HCT116 (cell line): Measurements from ENCODE around the gene CCSER1. TPM values are rescaled to one million over a fixed set of nuclear protein-coding genes. Genes with fewer than 3 reads are reported as not detected.

Experiments used
- ATAC-seq: fragments of 200-7000 bp; cut with Tn5 transposase; 2 replicates; pipeline ENCODE4 v1.9.1; 2020; ENCODE audit warnings: mild to moderate bottlenecking, moderate library complexity
- BruUV-seq: library from RNA; stranded (reverse); fragments of 400-500 nt; replicated peaks from 2 replicates; lab custom pipeline; 2021; lab: Mats Ljungman, UMichigan
- CTCF ChIA-PET: fragments of 300-600 bp; sonication (Branson Sonifier 250); formaldehyde crosslinking; loops from one replicate; lab custom pipeline; 2021; ENCODE audit warnings: antibody characterized with exemption; lab: Charles Lee
- POLR2A ChIA-PET: fragments of 300-600, 350-600 bp; sonication (Branson Sonifier 250); formaldehyde crosslinking; loops from one replicate; lab custom pipeline; 2021; ENCODE audit warnings: antibody characterized with exemption; lab: Charles Lee
- RAD21 ChIA-PET, 2 experiments: fragments of 300-600 bp; sonication (Branson Sonifier 250); formaldehyde crosslinking; loops; one replicate each; lab custom pipeline; 2023; ENCODE audit warnings: low total read pairs in 2 of 2; ENCODE audit not compliant: uncharacterized antibody in 2 of 2, unreplicated experiment in 2 of 2, low non-redundant PET in 1 of 2; lab: Charles Lee
- DNase-seq: peaks from one replicate; pipeline ENCODE4 v3.0.0-alpha.2; 2010; ENCODE audit warnings: low read depth, low spot score
- H2AFZ ChIP-seq: fragments of 200-600 bp; shearing (Covaris generic), sonication (generic); 2 replicates; pipeline ENCODE4 v1.6.1; 2017; ENCODE audit warnings: low read depth, mixed run types, mixed read lengths, antibody characterized with exemption, low read length; ENCODE audit not compliant: poor library complexity, severe bottlenecking
- H3K27ac ChIP-seq: 2 replicates; pipeline ENCODE4 v1.5.1; 2012; ENCODE audit warnings: low read depth, low read length
- H3K27me3 ChIP-seq: fragments of 200-600 bp; sonication (generic); 2 replicates; pipeline ENCODE4 v1.6.1; 2016; ENCODE audit warnings: mixed run types, low read length, mixed read lengths; ENCODE audit not compliant: insufficient read depth
- H3K36me3 ChIP-seq, 2 experiments: fragments of 200-500 bp in 1 of 2; fragments of 200-600 bp in 1 of 2; sonication (Bioruptor generic) in 1 of 2; sonication (generic) in 1 of 2; 2 replicates each; pipeline versions ENCODE4 v1.5.1 to v1.6.1; 2014 to 2016; ENCODE audit warnings: low read length in 2 of 2, inconsistent platforms in 1 of 2, mixed read lengths in 1 of 2, mixed run types in 1 of 2; ENCODE audit not compliant: insufficient read depth in 2 of 2, control insufficient read depth in 1 of 2
- H3K4me1 ChIP-seq, 2 experiments: fragments of 200-600 bp in 1 of 2; sonication (generic) in 1 of 2; 2 replicates each; pipeline versions ENCODE4 v1.5.1 to v1.6.1; 2012 to 2017; ENCODE audit warnings: low read length in 2 of 2, inconsistent platforms in 1 of 2, mild to moderate bottlenecking in 1 of 2, mixed read lengths in 1 of 2, mixed run types in 1 of 2, moderate library complexity in 1 of 2; ENCODE audit not compliant: insufficient read depth in 2 of 2, control insufficient read depth in 1 of 2
- H3K4me2 ChIP-seq: fragments of 200-600 bp; sonication (generic); 2 replicates; pipeline ENCODE4 v1.6.1; 2017; ENCODE audit warnings: mixed run types, low read length, mixed read lengths
- H3K4me3 ChIP-seq, 2 experiments: fragments of 200-600 bp in 1 of 2; sonication (generic) in 1 of 2; replicated peaks in 1 of 2; 2 replicates each; pipeline ENCODE4 v1.5.1; 2011 to 2016; ENCODE audit warnings: low read length in 2 of 2, control low read depth in 1 of 2, low read depth in 1 of 2, mild to moderate bottlenecking in 1 of 2, mixed read lengths in 1 of 2, mixed run types in 1 of 2
- H3K79me2 ChIP-seq: fragments of 200-600 bp; sonication (generic); 2 replicates; pipeline ENCODE4 v1.6.1; 2017; ENCODE audit warnings: mild to moderate bottlenecking, mixed run types, low read length, moderate library complexity, mixed read lengths; ENCODE audit not compliant: insufficient read depth
- H3K9ac ChIP-seq: fragments of 200-600 bp; sonication (generic); 2 replicates; pipeline ENCODE4 v1.6.1; 2016; ENCODE audit warnings: low read length, mixed read lengths
- H3K9me2 ChIP-seq: fragments of 200-600 bp; sonication (generic), shearing (Covaris generic); 2 replicates; pipeline ENCODE4 v1.6.1; 2017; ENCODE audit warnings: mixed run types, mild to moderate bottlenecking, moderate library complexity; ENCODE audit not compliant: insufficient read depth
- H3K9me3 ChIP-seq, 2 experiments: fragments of 200-500 bp in 1 of 2; fragments of 200-600 bp in 1 of 2; sonication (Bioruptor generic) in 1 of 2; sonication (generic) in 1 of 2; 2 replicates each; pipeline ENCODE4 v1.6.1; 2014 to 2017; ENCODE audit warnings: low read length in 2 of 2, mixed read lengths in 2 of 2, inconsistent platforms in 1 of 2, low read depth in 1 of 2, mild to moderate bottlenecking in 1 of 2, mixed run types in 1 of 2, moderate library complexity in 1 of 2; ENCODE audit not compliant: control insufficient read depth in 1 of 2, insufficient read depth in 1 of 2
- H4K20me1 ChIP-seq: fragments of 200-600 bp; sonication (generic), shearing (Covaris generic); 2 replicates; pipeline ENCODE4 v1.6.1; 2017; ENCODE audit warnings: mixed run types, mild to moderate bottlenecking, moderate library complexity; ENCODE audit not compliant: insufficient read depth
- ATF3 ChIP-seq: IDR thresholded peaks from 2 replicates; pipeline ENCODE4 v1.6.1; 2012
- CBX3 ChIP-seq: IDR thresholded peaks from 2 replicates; pipeline ENCODE4 v1.6.1; 2012; ENCODE audit warnings: low read depth
- CEBPB ChIP-seq: IDR thresholded peaks from 2 replicates; pipeline ENCODE4 v1.6.1; 2012; ENCODE audit warnings: low read depth
- ELF1 ChIP-seq: IDR thresholded peaks from 2 replicates; pipeline ENCODE4 v1.6.1; 2012; ENCODE audit warnings: low read depth, borderline replicate concordance
- EZH2 ChIP-seq: fragments of 200-600 bp; sonication (generic); IDR thresholded peaks from 2 replicates; pipeline ENCODE4 v1.6.1; 2017; ENCODE audit warnings: antibody characterized with exemption, mixed run types
- EZH2phosphoT487 ChIP-seq: fragments of 200-600 bp; IDR thresholded peaks from 2 replicates; pipeline ENCODE4 v1.6.1; 2018; ENCODE audit warnings: antibody characterized with exemption, borderline replicate concordance
- FOSL1 ChIP-seq: IDR thresholded peaks from 2 replicates; pipeline ENCODE4 v1.6.1; 2012; ENCODE audit warnings: low read depth
- JUND ChIP-seq: IDR thresholded peaks from 2 replicates; pipeline ENCODE4 v1.6.1; 2012
- MAX ChIP-seq: IDR thresholded peaks from 2 replicates; pipeline ENCODE4 v1.6.1; 2012
- POLR2A ChIP-seq: IDR thresholded peaks from 2 replicates; pipeline ENCODE4 v1.7.0; 2011; ENCODE audit warnings: borderline replicate concordance; ENCODE audit not compliant: insufficient read depth, insufficient read length; ENCODE audit errors: extremely low read depth
- POLR2AphosphoS5 ChIP-seq: IDR thresholded peaks from 2 replicates; pipeline ENCODE4 v1.6.1; 2011; ENCODE audit warnings: mild to moderate bottlenecking, low read depth, low read length, moderate library complexity
- RAD21 ChIP-seq: IDR thresholded peaks from 2 replicates; pipeline ENCODE4 v1.6.1; 2012; ENCODE audit warnings: low read depth, mild to moderate bottlenecking
- SIN3A ChIP-seq: IDR thresholded peaks from 2 replicates; pipeline ENCODE4 v1.6.1; 2012; ENCODE audit warnings: low read depth
- SP1 ChIP-seq: IDR thresholded peaks from 2 replicates; pipeline ENCODE4 v1.6.1; 2012; ENCODE audit warnings: low read depth
- SRF ChIP-seq: IDR thresholded peaks from 2 replicates; pipeline ENCODE4 v1.6.1; 2012; ENCODE audit warnings: low read depth
- TCF7L2 ChIP-seq: IDR thresholded peaks from 2 replicates; pipeline ENCODE4 v1.7.0; 2011; ENCODE audit warnings: borderline replicate concordance, inconsistent platforms; ENCODE audit not compliant: insufficient read depth, insufficient read length; ENCODE audit errors: extremely low read depth
- YY1 ChIP-seq: IDR thresholded peaks from 2 replicates; pipeline ENCODE4 v1.6.1; 2011; ENCODE audit warnings: low read length, low read depth, moderate library complexity, mild to moderate bottlenecking; ENCODE audit not compliant: insufficient replicate concordance; ENCODE audit errors: extremely low read depth
- ZFX ChIP-seq: fragments of 450-650 bp; IDR thresholded peaks from 2 replicates; pipeline ENCODE4 v1.6.1; 2017
- ZNF274 ChIP-seq: fragments of 200-500 bp; sonication (Bioruptor generic); IDR thresholded peaks from 2 replicates; pipeline ENCODE4 v1.6.1; 2014; ENCODE audit warnings: mild to moderate bottlenecking, low read depth, low read length, inconsistent platforms
- intact Hi-C: fragments of 100-400 bp; cut with micrococcal nuclease; formaldehyde crosslinking; loops from 2 replicates; pipeline ENCODE4 v1.10.0; 2022
- total RNA-seq: library from RNA; stranded (reverse); gene quantifications from one replicate; pipeline ENCODE4 v1.2.1, GENCODE V29; 2021; ENCODE audit not compliant: unreplicated experiment

Gene CCSER1
- total RNA-seq, 1 experiment from 2014 or later: 6.7 TPM

- Histone ChIP-seq H3K27ac (no peak overlapping the region), H3K4me1 (no peaks in the 10 kb centered on the region), H3K27me3 (no peaks in the 10 kb centered on the region), H3K9me3 (no peaks in the 10 kb centered on the region), H3K79me2 (no peaks in the 10 kb centered on the region), H3K9ac (no peak overlapping the region), H3K36me3 (no peaks in the 10 kb centered on the region), H4K20me1 (no peaks in the 10 kb centered on the region), H2AFZ (no peak overlapping the region), H3K4me3 (no peak overlapping the region), H3K9me2 (no peaks in the 10 kb centered on the region), H3K4me2 (no peak overlapping the region)
- ChIA-PET CTCF (no interaction called here), POLR2A (no interaction called here), RAD21 (no interaction called here)
- TF ChIP-seq ZNF274 (no peak), POLR2AphosphoS5 (no peak), FOSL1 (no peak), MAX (no peak), JUND (no peak), EZH2phosphoT487 (no peak), EZH2 (no peak), ZFX (no peak)
- no TSS peak for BruUV-seq
- DNase-seq: no peak
- no peak for ATAC-seq
- intact Hi-C loops: no loop called here
Observed at GRCh38 chr4:90546114-90546513, 418.9 kb downstream of the CCSER1 start.

DNA sequence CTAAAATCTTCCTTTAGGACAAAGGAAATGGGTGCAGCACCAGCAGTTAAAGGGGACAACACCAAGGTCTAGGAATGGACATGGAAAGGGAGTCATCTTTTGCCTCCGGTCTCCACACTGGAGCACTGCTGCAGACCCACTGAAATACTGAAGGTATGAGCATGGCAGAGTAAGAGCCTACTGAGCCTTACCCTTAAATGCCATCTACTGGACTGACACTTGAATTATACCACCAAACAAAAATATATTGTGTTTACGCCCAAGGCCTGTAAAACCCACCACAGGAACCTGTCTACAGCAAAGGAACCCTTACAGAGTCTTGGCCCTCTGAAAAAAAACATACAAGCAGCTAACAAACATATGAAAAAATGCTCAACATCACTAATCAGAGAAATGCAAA is 443.4 kb downstream of the CCSER1 start:
- no peaks in the 10 kb centered on the region for H3K9me2 ChIP-seq
- no peak overlapping the region for H3K4me2 ChIP-seq
- no peak for ATAC-seq
- H3K9me3 ChIP-seq: no peaks in the 10 kb centered on the region
- ChIA-PET CTCF (no interaction called here), POLR2A (no interaction called here), RAD21 (no interaction called here)
- no peaks in the 10 kb centered on the region for H3K4me1 ChIP-seq
- no peaks in the 10 kb centered on the region for H3K36me3 ChIP-seq
- H3K9ac ChIP-seq: no peak overlapping the region
- no peak overlapping the region for H3K27ac ChIP-seq
- no peaks in the 10 kb centered on the region for H3K27me3 ChIP-seq
- TF ChIP-seq SRF: no peak
- TF ChIP-seq YY1: no peak
- TF ChIP-seq CEBPB: no peak
- no peak for TF ChIP-seq SIN3A
- no peak for TF ChIP-seq RAD21
- TF ChIP-seq TCF7L2: no peak
- no peak for TF ChIP-seq SP1
- no peak for TF ChIP-seq ELF1
- no peak for TF ChIP-seq CBX3
- TF ChIP-seq FOSL1: no peak
- TF ChIP-seq POLR2A: no peak
- TF ChIP-seq ZFX: no peak
- TF ChIP-seq EZH2: no peak
- no peak for TF ChIP-seq EZH2phosphoT487
- TF ChIP-seq ATF3: no peak
- TF ChIP-seq MAX: no peak
- no peaks in the 10 kb centered on the region for H4K20me1 ChIP-seq
- H2AFZ ChIP-seq: no peak overlapping the region
- intact Hi-C loops: no loop called here
- BruUV-seq: no TSS peak
- no peak overlapping the region for H3K4me3 ChIP-seq
- no peaks in the 10 kb centered on the region for H3K79me2 ChIP-seq
- DNase-seq: no peak
